COLO668 (cell line): ENCODE measurements around the gene ICAM1.
A peak's percentile ranks its signal among the peaks of the same experiment; 100 is the strongest.
"Not testable (repeated sequence)": the region's sequence is repeated elsewhere in the genome, so short reads cannot be mapped to it uniquely, and the experiment has no call there.

Experiments used
- DNase-seq: peaks from one replicate; lab custom pipeline; 2025; ENCODE audit not compliant: unreplicated experiment; lab: John Stamatoyannopoulos, UW

ICAM1 gene

GRCh38 chr19:10241826-10242449, 29.0 kb upstream of the ICAM1 start:
- DNase-seq, result not testable (repeated sequence)

GRCh38 chr19:10243606-10244005, 27.3 kb upstream of the ICAM1 start:
- DNase-seq, result no peak

GRCh38 chr19:10245189-10245939, 25.6 kb upstream of the ICAM1 start:
- DNase-seq, result no peak

- no peak for DNase-seq
Measured at GRCh38 chr19:10246511-10246910, 24.4 kb upstream of the ICAM1 start.

- peak; percentile 96 for DNase-seq
Measured at GRCh38 chr19:10251792-10252694, 18.9 kb upstream of the ICAM1 start, which contains the start of gene MRPL4. TSS of gene MRPL4 (plus strand) at chr19:10252214. CDS start at chr19:10252254, 40 bp downstream.

DNA sequence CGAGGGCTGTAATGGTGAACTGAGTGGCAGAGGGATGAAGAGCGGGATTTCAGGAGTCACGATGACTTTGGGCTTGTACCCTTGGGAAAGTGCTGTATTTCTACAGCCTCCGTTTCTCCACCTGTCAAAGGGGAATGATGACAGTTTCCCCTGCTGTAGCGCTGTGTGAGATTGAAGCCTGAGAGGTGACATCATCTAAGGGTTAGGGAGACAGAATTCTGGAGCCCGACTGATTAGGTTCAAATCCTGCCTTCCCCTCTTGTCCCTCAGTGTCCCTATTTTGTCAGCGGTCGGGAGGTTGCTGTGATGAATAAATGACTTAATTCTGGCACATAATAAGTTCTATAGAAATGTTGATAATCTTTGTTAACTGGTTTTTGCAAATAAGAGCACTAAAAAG, 18.2 kb upstream of the ICAM1 start:
- DNase-seq, result no peak

- DNase-seq, result no peak
Measured at GRCh38 chr19:10254244-10254643, 16.7 kb upstream of the ICAM1 start.

DNA sequence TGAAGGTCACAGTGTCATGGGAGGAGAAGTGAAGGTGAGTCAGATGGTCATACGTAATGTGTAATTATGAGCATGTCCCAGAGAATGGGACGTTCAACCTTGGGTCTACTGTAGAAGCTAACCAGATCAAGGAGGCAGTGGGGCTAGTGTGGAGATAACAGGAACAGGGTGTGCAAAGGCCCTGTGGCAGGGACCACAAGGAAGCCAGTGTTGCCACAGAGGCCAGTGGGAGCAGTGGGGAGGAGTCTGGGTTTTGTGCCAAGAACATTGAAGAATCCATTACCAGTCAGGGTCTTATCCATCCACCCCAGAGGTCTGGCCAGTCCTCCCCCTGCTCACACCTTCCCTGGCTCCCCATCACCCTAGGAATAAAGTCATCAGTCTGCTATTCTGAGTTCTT, 15.6 kb upstream of the ICAM1 start:
- DNase-seq, result no peak

DNA sequence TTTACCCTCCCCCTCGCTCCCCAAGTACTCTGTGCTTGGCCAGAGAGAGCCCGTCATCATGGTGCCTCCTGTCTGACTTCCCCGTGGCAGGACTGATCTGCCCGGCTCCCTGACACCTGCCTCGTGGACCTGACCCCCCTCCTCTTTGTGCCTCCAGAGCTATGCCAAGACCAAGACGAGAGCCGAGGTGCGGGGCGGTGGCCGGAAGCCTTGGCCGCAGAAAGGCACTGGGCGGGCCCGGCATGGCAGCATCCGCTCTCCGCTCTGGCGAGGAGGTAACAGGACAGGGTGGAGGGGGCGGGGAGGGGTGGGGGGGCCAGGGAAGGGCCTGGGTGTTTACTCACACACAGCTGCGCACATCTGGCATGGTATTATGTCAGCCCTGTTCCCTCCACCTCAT, 14.4 kb upstream of the ICAM1 start:
- no peak for DNase-seq

DNA sequence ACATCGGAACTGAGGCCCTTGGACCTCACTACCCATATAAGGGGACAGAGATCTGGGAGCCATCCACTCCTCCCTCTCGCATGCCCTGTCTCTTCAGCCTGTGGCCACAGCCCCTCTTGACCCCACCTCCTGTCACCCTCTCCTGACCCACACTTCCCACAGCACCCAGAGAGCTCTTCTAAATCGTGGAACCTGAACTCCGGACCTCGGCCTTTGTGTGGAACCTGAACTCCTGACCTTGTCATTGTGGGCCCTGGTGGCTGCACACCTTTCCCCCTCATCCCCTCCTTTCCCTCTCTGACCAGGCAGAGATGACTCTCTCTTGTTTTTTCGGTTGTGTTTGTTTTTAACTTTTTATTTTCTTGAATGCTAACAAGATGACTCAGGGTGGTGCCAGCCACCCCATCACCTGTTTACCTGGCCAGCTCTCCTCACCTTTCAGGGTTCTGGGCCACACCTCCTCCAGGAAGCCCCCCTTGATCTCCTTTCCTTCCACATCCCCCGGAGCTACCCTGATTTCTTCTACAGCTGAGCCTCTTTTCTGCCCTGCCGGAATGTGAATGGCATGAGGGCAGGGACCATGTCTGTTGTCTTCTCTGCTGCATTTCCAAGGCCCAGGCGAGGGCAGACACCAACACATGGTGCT, 13.8 kb upstream of the ICAM1 start:
- DNase-seq, result no peak

DNA sequence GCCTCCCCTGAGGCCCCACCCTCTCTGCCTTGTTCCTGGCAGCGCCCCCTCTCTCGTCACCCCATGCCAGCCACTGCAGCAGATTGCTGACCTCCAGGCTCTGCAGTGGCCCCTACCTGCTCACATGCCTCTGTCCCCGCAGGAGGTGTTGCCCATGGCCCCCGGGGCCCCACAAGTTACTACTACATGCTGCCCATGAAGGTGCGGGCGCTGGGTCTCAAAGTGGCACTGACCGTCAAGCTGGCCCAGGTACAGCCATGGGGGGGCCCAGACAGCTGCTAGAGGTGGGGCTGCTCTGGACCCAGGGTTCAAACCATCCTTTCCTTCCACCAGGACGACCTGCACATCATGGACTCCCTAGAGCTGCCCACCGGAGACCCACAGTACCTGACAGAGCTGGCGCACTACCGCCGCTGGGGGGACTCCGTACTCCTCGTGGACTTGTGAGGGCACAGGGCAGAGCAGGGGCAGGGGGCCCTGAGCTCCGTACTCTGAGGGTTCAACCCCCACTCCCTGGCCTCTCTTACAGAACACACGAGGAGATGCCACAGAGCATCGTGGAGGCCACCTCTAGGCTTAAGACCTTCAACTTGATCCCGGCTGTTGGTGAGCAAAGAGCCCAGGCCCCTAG, 12.7 kb upstream of the ICAM1 start:
- no peak for DNase-seq

DNA sequence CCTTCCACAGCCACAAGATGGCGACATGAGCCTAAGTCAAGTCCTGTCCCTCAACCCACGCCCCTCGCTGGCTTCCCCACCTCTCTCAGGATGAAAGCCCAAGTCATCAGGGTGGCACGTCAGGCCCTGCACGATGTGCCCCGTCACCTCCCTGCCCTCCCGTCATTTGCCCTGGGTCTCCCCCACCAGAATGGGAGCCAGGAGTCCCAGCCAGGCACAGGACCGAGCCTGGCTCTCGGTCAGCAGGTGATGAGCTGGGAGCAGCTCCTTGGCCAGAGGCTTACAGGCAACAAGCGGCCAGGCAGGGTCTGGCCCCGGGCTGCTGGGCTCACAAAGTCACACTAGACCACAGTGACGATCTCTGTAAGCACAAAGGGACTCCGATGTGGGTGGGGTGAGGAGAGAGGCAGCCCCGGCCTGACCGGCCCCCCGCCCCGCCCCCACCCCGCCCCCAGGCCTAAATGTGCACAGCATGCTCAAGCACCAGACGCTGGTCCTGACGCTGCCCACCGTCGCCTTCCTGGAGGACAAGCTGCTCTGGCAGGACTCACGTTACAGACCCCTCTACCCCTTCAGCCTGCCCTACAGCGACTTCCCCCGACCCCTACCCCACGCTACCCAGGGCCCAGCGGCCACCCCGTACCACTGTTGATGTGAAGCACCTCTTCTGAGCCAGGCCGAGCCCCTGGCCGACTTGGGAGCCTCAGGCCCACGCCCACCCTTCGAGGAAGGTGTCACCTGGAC, 11.6 kb upstream of the ICAM1 start:
- DNase-seq, result peak; percentile 75

- no peak for DNase-seq
Measured at GRCh38 chr19:10260141-10260584, 10.8 kb upstream of the ICAM1 start.

DNA sequence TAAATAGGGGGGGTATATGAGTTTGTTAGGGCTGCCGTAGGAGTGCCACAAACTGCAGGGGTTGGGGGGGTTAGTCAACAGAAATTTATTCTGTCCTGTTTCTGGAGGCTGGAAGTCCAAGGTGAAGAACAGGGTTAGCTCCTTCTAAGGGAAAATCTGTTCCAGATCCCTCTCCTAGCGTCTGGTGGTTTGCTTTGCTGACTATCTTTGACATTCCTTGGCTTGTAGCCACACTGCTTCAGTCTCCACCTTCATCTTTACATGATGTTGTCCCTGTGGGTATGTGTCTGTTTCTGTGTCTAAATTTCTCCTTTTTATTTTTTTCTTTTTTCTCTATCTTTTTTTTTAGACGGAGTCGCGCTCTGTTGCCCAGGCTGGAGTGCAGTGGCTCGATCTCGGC, 8.1 kb upstream of the ICAM1 start:
- DNase-seq, result no peak

GRCh38 chr19:10266706-10267105, 4.2 kb upstream of the ICAM1 start:
- no peak for DNase-seq

GRCh38 chr19:10268071-10268470, 2.8 kb upstream of the ICAM1 start:
- no peak for DNase-seq

DNA sequence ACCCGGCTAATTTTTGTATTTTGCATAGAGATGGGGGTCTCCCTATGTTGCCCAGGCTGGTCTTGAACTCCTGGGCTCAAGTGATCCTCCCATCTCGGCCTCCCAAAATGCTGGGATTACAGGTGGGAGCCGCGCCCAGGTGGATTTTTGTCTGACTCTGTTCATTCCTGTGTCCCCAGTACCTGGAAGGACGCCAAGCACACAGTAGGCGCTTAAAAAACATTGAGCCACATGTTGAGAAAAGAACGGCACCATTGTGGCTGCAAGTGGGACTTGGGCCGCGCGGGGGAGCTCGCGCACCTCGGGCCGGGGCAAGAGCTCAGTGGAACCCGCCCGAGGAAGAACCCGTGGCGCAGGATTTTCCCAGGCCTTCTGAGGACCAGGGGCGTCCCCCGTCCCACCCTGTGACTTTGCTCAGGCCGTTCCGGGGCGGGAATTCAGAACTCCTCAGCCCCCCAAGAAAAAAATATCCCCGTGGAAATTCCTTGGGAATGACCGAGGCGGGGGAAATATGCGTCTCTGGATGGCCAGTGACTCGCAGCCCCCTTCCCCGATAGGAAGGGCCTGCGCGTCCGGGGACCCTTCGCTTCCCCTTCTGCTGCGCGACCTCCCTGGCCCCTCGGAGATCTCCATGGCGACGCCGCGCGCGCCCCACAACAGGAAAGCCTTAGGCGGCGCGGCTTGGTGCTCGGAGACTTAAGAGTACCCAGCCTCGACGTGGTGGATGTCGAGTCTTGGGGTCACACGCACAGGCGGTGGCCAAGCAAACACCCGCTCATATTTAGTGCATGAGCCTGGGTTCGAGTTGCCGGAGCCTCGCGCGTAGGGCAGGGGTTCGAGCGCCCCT, 1.4 kb upstream of the ICAM1 start:
- DNase-seq, result peak; percentile 70

GRCh38 chr19:10270180-10270615, 722 bp upstream of the ICAM1 start:
- DNase-seq, result peak; percentile 21

DNA sequence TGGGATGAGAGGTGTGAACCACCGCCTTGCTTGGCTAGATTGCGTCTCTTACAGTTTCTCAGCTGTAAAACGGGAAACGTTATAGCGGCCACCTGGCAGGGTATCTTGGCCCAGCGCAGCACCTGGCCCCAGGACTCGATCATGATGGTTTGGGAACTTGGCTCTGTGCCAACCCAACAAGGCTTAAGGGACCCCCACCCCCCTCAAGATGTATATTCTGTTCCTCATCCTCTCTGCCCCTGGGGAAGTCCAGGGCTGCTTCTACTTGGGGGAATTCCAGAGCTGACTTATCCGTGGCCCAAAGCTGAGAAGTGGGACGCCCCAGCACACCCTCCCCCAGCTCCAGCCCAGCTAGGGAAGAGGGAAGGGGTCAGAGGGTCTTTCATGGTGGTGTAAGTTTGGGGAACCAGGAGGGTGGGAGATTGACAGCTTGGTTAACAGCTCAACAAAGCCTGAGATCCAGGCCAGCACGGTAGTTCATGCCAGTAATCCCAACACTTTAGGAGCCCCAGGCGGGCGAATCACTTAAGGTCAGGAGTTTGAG, 695 bp downstream of the ICAM1 start:
- no peak for DNase-seq
